Breast epithelium (tissue), 4 donors: ENCODE results near the gene CDH4. TPM values are rescaled to one million over a fixed set of nuclear protein-coding genes. Genes with fewer than 3 reads are reported as not detected.

ENCODE experiments used
- DNase-seq, 2 donors: peaks; one replicate each; pipeline ENCODE4 v3.0.0-alpha.2; 2019; ENCODE audit warnings: low spot score in 2 of 2
- H3K27ac ChIP-seq, 2 donors: fragments of 200-600 bp; sonication (generic) in 1 of 2; one replicate each; pipeline ENCODE4 v1.5.1; 2016 to 2019; ENCODE audit warnings: mild to moderate bottlenecking in 1 of 2
- H3K27me3 ChIP-seq, 2 donors: fragments of 200-600 bp; sonication (generic) in 1 of 2; one replicate each; pipeline versions ENCODE4 v1.5.1 to v1.6.0; 2017 to 2019; ENCODE audit warnings: control low read depth in 1 of 2, mild to moderate bottlenecking in 1 of 2
- H3K36me3 ChIP-seq: fragments of 200-600 bp; one replicate; pipeline ENCODE4 v1.5.1; 2019
- H3K4me1 ChIP-seq, 2 donors: fragments of 200-600 bp; sonication (generic); one replicate each; pipeline ENCODE4 v1.5.1; 2016 to 2019; ENCODE audit warnings: control low read depth in 1 of 2
- H3K4me3 ChIP-seq, 3 donors: fragments of 200-600 bp; sonication (generic); 1 replicate in 2 of 3; 2 replicates in 1 of 3; pipeline ENCODE4 v1.5.1; 2016 to 2019; ENCODE audit warnings: mild to moderate bottlenecking in 3 of 3, moderate library complexity in 2 of 3
- H3K9me3 ChIP-seq, 2 donors: fragments of 200-600 bp; sonication (generic) in 1 of 2; one replicate each; pipeline ENCODE4 v1.5.1; 2016 to 2019; ENCODE audit warnings: control low read depth in 1 of 2
- CTCF ChIP-seq, 3 donors: fragments of 450-650 bp; IDR thresholded peaks; one replicate each; pipeline ENCODE4 v1.5.1; 2016 to 2017; ENCODE audit warnings: antibody characterized with exemption in 3 of 3, mild to moderate bottlenecking in 3 of 3, moderate library complexity in 3 of 3
- POLR2A ChIP-seq: fragments of 450-650 bp; IDR thresholded peaks from one replicate; pipeline ENCODE4 v1.6.1; 2016; ENCODE audit warnings: antibody characterized with exemption, mild to moderate bottlenecking, moderate library complexity
- POLR2AphosphoS5 ChIP-seq, 3 donors: sonication (generic); formaldehyde crosslinking; IDR thresholded peaks; one replicate each; pipeline ENCODE4 v1.6.1; 2017; ENCODE audit warnings: antibody characterized with exemption in 3 of 3
- intact Hi-C: fragments of 100-400 bp; cut with DNase I; formaldehyde crosslinking; loops from one replicate; pipeline ENCODE4 v1.15.1; 2023; ENCODE audit warnings: low total_unique reads
- total RNA-seq, 3 donors: library from RNA; depleted of rRNA; stranded (reverse); fragments of >200 nt; gene quantifications; one replicate each; pipeline ENCODE4 v1.1.0, GENCODE V29; 2016

The CDH4 gene
- total RNA-seq, 3 donors from 2014 or later: under 0.01 TPM; not detected in 2

- H3K27ac ChIP-seq: no peak overlapping the region
- no peak overlapping the region for H3K4me3 ChIP-seq
- H3K36me3 ChIP-seq: no peaks in the 10 kb centered on the region
- H3K4me1 ChIP-seq: no peaks in the 10 kb centered on the region
- no peaks in the 10 kb centered on the region for H3K27me3 ChIP-seq
- TF ChIP-seq POLR2A (no peak), CTCF (IDR thresholded peaks at IDR 0.05) (no peak), POLR2AphosphoS5 (IDR thresholded peaks at IDR 0.05) (no peak)
- no peak for DNase-seq
- intact Hi-C loops: no loop called here
- no peaks in the 10 kb centered on the region for H3K9me3 ChIP-seq
These were observed 321.6 kb downstream of the CDH4 start for GRCh38 chr20:61573415-61574305.

- Histone ChIP-seq H3K4me1 (no peaks in the 10 kb centered on the region), H3K4me3 (no peak overlapping the region), H3K36me3 (no peaks in the 10 kb centered on the region), H3K27me3 (no peaks in the 10 kb centered on the region), H3K27ac (no peak overlapping the region), H3K9me3 (no peaks in the 10 kb centered on the region)
- intact Hi-C loops: no loop called here
- TF ChIP-seq POLR2AphosphoS5 (IDR thresholded peaks at IDR 0.05) (no peak), POLR2A (no peak), CTCF (IDR thresholded peaks at IDR 0.05) (no peak)
- DNase-seq: no peak
These were observed 323.3 kb downstream of the CDH4 start for GRCh38 chr20:61575151-61575937.

- intact Hi-C loops: no loop called here
- H3K27me3 ChIP-seq: peaks cover 0 to 2% of the 10 kb centered on the region in 2 donors
These were observed 324.3 kb downstream of the CDH4 start for GRCh38 chr20:61576372-61576771.

GRCh38 chr20:61577065-61577464 is 325.0 kb downstream of the CDH4 start:
- intact Hi-C loops: no loop called here
- Histone ChIP-seq H3K4me1 (no peaks in the 10 kb centered on the region), H3K36me3 (no peaks in the 10 kb centered on the region), H3K27ac (no peak overlapping the region), H3K27me3 (peaks cover 0 to 9% of the 10 kb centered on the region in 2 donors), H3K4me3 (no peak overlapping the region), H3K9me3 (no peaks in the 10 kb centered on the region)
- DNase-seq: no peak
- no peak for TF ChIP-seq POLR2AphosphoS5 (IDR thresholded peaks at IDR 0.05)
- TF ChIP-seq CTCF (IDR thresholded peaks at IDR 0.05): no peak
- no peak for TF ChIP-seq POLR2A

More at GRCh38 chr20:61576372-61576771, 324.3 kb downstream of the CDH4 start:
- Histone ChIP-seq H3K36me3 (no peaks in the 10 kb centered on the region), H3K27ac (no peak overlapping the region), H3K4me1 (no peaks in the 10 kb centered on the region), H3K4me3 (no peak overlapping the region), H3K9me3 (no peaks in the 10 kb centered on the region)
- TF ChIP-seq POLR2A: no peak
- no peak for TF ChIP-seq CTCF (IDR thresholded peaks at IDR 0.05)
- TF ChIP-seq POLR2AphosphoS5 (IDR thresholded peaks at IDR 0.05): no peak
- no peak for DNase-seq

- H3K27ac ChIP-seq: no peak overlapping the region
- no peaks in the 10 kb centered on the region for H3K36me3 ChIP-seq
- TF ChIP-seq POLR2A (no peak), POLR2AphosphoS5 (IDR thresholded peaks at IDR 0.05) (no peak), CTCF (IDR thresholded peaks at IDR 0.05) (no peak)
- H3K27me3 ChIP-seq: peaks cover 0 to 22% of the 10 kb centered on the region in 2 donors
- H3K4me3 ChIP-seq: no peak overlapping the region
- no peak for DNase-seq
- intact Hi-C loops: no loop called here
- no peaks in the 10 kb centered on the region for H3K4me1 ChIP-seq
- H3K9me3 ChIP-seq: no peaks in the 10 kb centered on the region
These were observed 327.8 kb downstream of the CDH4 start for GRCh38 chr20:61579908-61580307.
